IMR-90 (cell line): Measurements from ENCODE around the gene SRGAP2C. TPM values are rescaled to one million over a fixed set of nuclear protein-coding genes. Genes with fewer than 3 reads are reported as not detected.
"Not testable (repeated sequence)": the region's sequence is repeated elsewhere in the genome, so short reads cannot be mapped to it uniquely, and the experiment has no call there.

Experiments
- ATAC-seq: fragments of 200-7000 bp; cut with Tn5 transposase; 2 replicates; pipeline ENCODE4 v1.9.1; 2020; ENCODE audit warnings: low read depth, mild to moderate bottlenecking, moderate library complexity
- BruUV-seq: library from RNA; stranded (reverse); fragments of 400-500 nt; replicated peaks from 2 replicates; lab custom pipeline; 2021; lab: Mats Ljungman, UMichigan
- CTCF ChIA-PET: fragments of 300-600 bp; formaldehyde crosslinking; extraction: SDS; loops from one replicate; lab custom pipeline; 2021; ENCODE audit warnings: antibody characterized with exemption; lab: Yijun Ruan, JAX
- POLR2A ChIA-PET: fragments of 300-600 bp; sonication (Branson Sonifier 250); formaldehyde crosslinking; loops from one replicate; lab custom pipeline; 2022; ENCODE audit warnings: antibody characterized with exemption; ENCODE audit not compliant: unreplicated experiment; lab: Charles Lee
- DNase-seq: peaks from one replicate; pipeline ENCODE4 v3.0.0; 2013
- H2AFZ ChIP-seq: replicated peaks from 2 replicates; pipeline ENCODE3; 2013; ENCODE audit warnings: low read length, mild to moderate bottlenecking; ENCODE audit not compliant: poor library complexity
- H2AK5ac ChIP-seq: 2 replicates; pipeline ENCODE4 v1.6.1; 2013; ENCODE audit warnings: low read depth, low read length, inconsistent platforms
- H2AK9ac ChIP-seq: replicated peaks from 2 replicates; pipeline ENCODE3; 2013; ENCODE audit warnings: mild to moderate bottlenecking, low read depth, low read length, moderate library complexity; ENCODE audit not compliant: poor library complexity
- H2BK120ac ChIP-seq: 2 replicates; pipeline ENCODE4 v1.6.1; 2013; ENCODE audit warnings: low read depth, low read length, inconsistent platforms
- H2BK15ac ChIP-seq: 3 replicates; pipeline ENCODE4 v1.6.1; 2013; ENCODE audit warnings: low read depth, low read length, inconsistent platforms
- H2BK20ac ChIP-seq: 2 replicates; pipeline ENCODE4 v1.6.1; 2013; ENCODE audit warnings: low read depth, mild to moderate bottlenecking, inconsistent platforms, low read length, moderate library complexity
- H2BK5ac ChIP-seq: 2 replicates; pipeline ENCODE4 v1.6.1; 2013; ENCODE audit warnings: mild to moderate bottlenecking, low read depth, low read length, inconsistent platforms; ENCODE audit not compliant: poor library complexity, severe bottlenecking
- H3K14ac ChIP-seq: replicated peaks from 2 replicates; pipeline ENCODE4 v1.6.1; 2013; ENCODE audit warnings: low read depth, low read length, inconsistent platforms
- H3K18ac ChIP-seq: 2 replicates; pipeline ENCODE4 v1.6.1; 2013; ENCODE audit warnings: low read depth, low read length, control low read depth
- H3K23ac ChIP-seq: 2 replicates; pipeline ENCODE4 v1.6.1; 2013; ENCODE audit warnings: low read depth, low read length, inconsistent platforms
- H3K27ac ChIP-seq: 2 replicates; pipeline ENCODE4 v1.5.1; 2013; ENCODE audit warnings: mild to moderate bottlenecking, control low read depth, low read length; ENCODE audit not compliant: insufficient read depth
- H3K27me3 ChIP-seq: 2 replicates; pipeline ENCODE4 v1.6.1; 2013; ENCODE audit warnings: low read length; ENCODE audit not compliant: control insufficient read depth, insufficient read depth
- H3K36me3 ChIP-seq: 2 replicates; pipeline ENCODE4 v1.6.1; 2013; ENCODE audit warnings: low read length, mixed read lengths; ENCODE audit not compliant: control insufficient read depth, insufficient read depth
- H3K4ac ChIP-seq: 2 replicates; pipeline ENCODE4 v1.6.1; 2013; ENCODE audit warnings: low read depth, low read length, inconsistent platforms
- H3K4me1 ChIP-seq: 2 replicates; pipeline ENCODE4 v1.6.1; 2013; ENCODE audit warnings: low read length, mixed read lengths; ENCODE audit not compliant: control insufficient read depth, insufficient read depth
- H3K4me2 ChIP-seq: 2 replicates; pipeline ENCODE4 v1.6.1; 2013; ENCODE audit warnings: low read depth, mild to moderate bottlenecking, control low read depth, low read length, moderate library complexity
- H3K4me3 ChIP-seq: 2 replicates; pipeline ENCODE4 v1.5.1; 2013; ENCODE audit warnings: low read depth, mild to moderate bottlenecking, control low read depth, low read length, moderate library complexity; ENCODE audit not compliant: insufficient read depth
- H3K56ac ChIP-seq: 2 replicates; pipeline ENCODE4 v1.6.1; 2013; ENCODE audit warnings: low read length, inconsistent platforms; ENCODE audit not compliant: insufficient read depth; ENCODE audit errors: extremely low read depth
- H3K79me1 ChIP-seq, 2 experiments: 2 replicates each; pipeline ENCODE4 v1.6.1; 2013; ENCODE audit warnings: low read length in 2 of 2, inconsistent platforms in 1 of 2, low read depth in 1 of 2
- H3K9ac ChIP-seq: 2 replicates; pipeline ENCODE4 v1.6.1; 2013; ENCODE audit warnings: low read depth, low read length, control low read depth
- H3K9me1 ChIP-seq: 2 replicates; pipeline ENCODE4 v1.6.1; 2013; ENCODE audit warnings: low read length, inconsistent platforms; ENCODE audit not compliant: insufficient read depth
- H3K9me3 ChIP-seq: 2 replicates; pipeline ENCODE4 v1.6.1; 2013; ENCODE audit warnings: low read length; ENCODE audit not compliant: control insufficient read depth, insufficient read depth
- H4K20me1 ChIP-seq: 2 replicates; pipeline ENCODE4 v1.6.1; 2013; ENCODE audit warnings: low read length, inconsistent platforms; ENCODE audit not compliant: insufficient read depth
- H4K5ac ChIP-seq: 2 replicates; pipeline ENCODE4 v1.6.1; 2013; ENCODE audit warnings: mild to moderate bottlenecking, low read depth, low read length, control low read depth
- H4K8ac ChIP-seq, 2 experiments: 2 replicates each; pipeline ENCODE4 v1.6.1; 2013; ENCODE audit warnings: low read depth in 2 of 2, low read length in 2 of 2, control low read depth in 1 of 2, inconsistent platforms in 1 of 2
- H4K91ac ChIP-seq: 2 replicates; pipeline ENCODE4 v1.6.1; 2013; ENCODE audit warnings: low read depth, low read length, inconsistent platforms; ENCODE audit not compliant: insufficient read depth
- WGBS, 2 experiments: methylation state at CpG; one replicate each; pipeline versions ENCODE4 v1.1.5 to v1.1.7; 2013; ENCODE audit warnings: missing lambda C conversion rate in 2 of 2; ENCODE audit not compliant: insufficient read length in 1 of 2; ENCODE audit errors: extremely low coverage in 2 of 2; 5-methylcytosine and 5-hydroxymethylcytosine counted together
- dilution Hi-C: fragments of 300-500 bp; cut with HindIII; formaldehyde crosslinking; loops from one replicate; pipeline ENCODE4 v1.14.3; 2018; ENCODE audit warnings: low sequenced_read_pairs; ENCODE audit not compliant: unreplicated experiment
- in situ Hi-C: fragments of 300-500 bp; cut with MboI; formaldehyde crosslinking; loops from 3 replicates; pipeline ENCODE4 v1.14.3; 2019; ENCODE audit warnings: low sequenced_read_pairs, inconsistent platforms, mixed read lengths
- intact Hi-C: fragments of 100-400 bp; cut with micrococcal nuclease; formaldehyde crosslinking; loops from 2 replicates; pipeline ENCODE4 v1.10.0; 2022
- polyA plus RNA-seq, 3 experiments: library from polyadenylated mRNA; depleted of rRNA; stranded (reverse); fragments of >200 nt; gene quantifications; 2 replicates each; pipeline ENCODE4 v1.2.3, GENCODE V29; 2012; ENCODE audit warnings: low replicate concordance in 1 of 3
- total RNA-seq: library from RNA; depleted of rRNA; stranded (reverse); fragments of >200 nt; gene quantifications from 2 replicates; pipeline ENCODE4 v1.2.3, GENCODE V29; 2012

Gene SRGAP2C
- total and polyA plus RNA-seq, 2 of the 4 experiments (the other 2 are of a cell fraction), result 5.6 to 12.7 TPM

DNA sequence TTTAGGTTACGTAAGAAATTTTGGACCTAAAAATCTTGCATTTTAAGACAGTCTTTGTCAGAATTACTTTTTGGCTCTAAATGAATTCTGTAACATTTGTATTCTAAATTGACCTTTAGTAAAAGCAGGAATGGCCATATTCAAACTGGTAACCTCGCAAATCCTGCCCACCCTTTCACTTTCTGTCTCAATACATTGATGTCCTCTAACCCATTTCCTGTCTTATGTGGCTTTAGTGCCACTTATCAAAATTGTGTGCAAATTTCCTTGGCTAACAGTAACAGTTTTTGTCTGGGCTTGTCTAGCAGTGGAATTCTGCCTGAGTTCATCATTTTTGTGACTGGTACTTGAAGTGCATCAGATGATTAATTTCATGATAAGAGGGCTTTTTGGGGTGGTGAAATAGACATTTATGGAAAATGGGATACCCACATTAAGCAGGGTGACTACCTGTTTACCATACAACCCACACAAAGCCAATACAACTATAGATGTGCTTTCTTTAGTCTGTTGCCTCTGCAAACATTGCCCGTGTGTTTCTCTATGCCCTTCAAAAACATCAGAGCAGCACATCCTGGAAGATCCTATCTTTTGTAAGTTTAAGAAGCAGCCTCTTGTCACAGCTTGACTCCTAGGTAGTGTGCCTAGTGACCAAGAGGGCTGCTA, 205.3 kb downstream of the SRGAP2C start:
- H3K9me1 ChIP-seq, CTCF ChIA-PET, H4K20me1 ChIP-seq, H3K14ac ChIP-seq, H2BK120ac ChIP-seq, H4K91ac ChIP-seq, H3K4me2 ChIP-seq, H2BK15ac ChIP-seq, H3K27ac ChIP-seq, ATAC-seq, H4K8ac ChIP-seq, H3K79me1 ChIP-seq, H2BK5ac ChIP-seq, H3K23ac ChIP-seq, H3K56ac ChIP-seq, H2AK5ac ChIP-seq, H3K4me1 ChIP-seq, DNase-seq, H2BK20ac ChIP-seq, POLR2A ChIA-PET, in situ Hi-C loops, intact Hi-C loops, H4K5ac ChIP-seq, H3K4ac ChIP-seq, BruUV-seq, H2AK9ac ChIP-seq, H3K9me3 ChIP-seq, dilution Hi-C loops, H3K4me3 ChIP-seq, H3K27me3 ChIP-seq, H2AFZ ChIP-seq, H3K36me3 ChIP-seq, H3K18ac ChIP-seq, H3K9ac ChIP-seq: not testable (repeated sequence)
- WGBS, 2 experiments, result no CpG with 5 or more reads among the region's 3 CpGs

DNA sequence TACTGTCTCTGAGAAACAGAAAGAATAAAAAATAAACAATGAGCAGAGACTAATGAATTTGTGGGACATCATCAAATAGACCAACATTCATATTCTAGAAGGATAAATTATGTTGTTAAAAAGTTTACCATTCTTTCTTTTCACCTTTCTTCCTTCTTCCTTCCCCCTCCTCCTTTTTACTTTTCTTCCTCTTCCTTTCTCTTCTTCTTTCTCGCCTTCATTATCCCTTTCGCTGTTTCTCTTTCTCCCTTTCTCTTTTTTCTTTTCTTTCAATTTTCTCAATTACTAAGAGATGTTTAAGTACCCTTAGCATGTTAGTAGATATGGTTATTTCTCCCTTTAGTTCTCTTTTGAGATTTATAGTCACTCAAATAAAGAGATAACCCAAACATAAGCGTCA, 207.4 kb downstream of the SRGAP2C start:
- H4K8ac ChIP-seq, H3K14ac ChIP-seq, H3K9ac ChIP-seq, H3K36me3 ChIP-seq, in situ Hi-C loops, H2BK15ac ChIP-seq, H2BK5ac ChIP-seq, H3K4ac ChIP-seq, H3K4me3 ChIP-seq, H3K4me2 ChIP-seq, H3K9me3 ChIP-seq, ATAC-seq, H2BK20ac ChIP-seq, H3K56ac ChIP-seq, H2BK120ac ChIP-seq, BruUV-seq, intact Hi-C loops, H3K9me1 ChIP-seq, DNase-seq, H4K20me1 ChIP-seq, H3K79me1 ChIP-seq, H4K5ac ChIP-seq, H2AFZ ChIP-seq, H3K4me1 ChIP-seq, H3K27ac ChIP-seq, H2AK5ac ChIP-seq, POLR2A ChIA-PET, H2AK9ac ChIP-seq, H3K23ac ChIP-seq, H4K91ac ChIP-seq, H3K27me3 ChIP-seq, dilution Hi-C loops, CTCF ChIA-PET, H3K18ac ChIP-seq: not testable (repeated sequence)
- WGBS, 2 experiments, result 100% methylated on average over 2 of the region's 3 CpGs; no CpG with 5 or more reads in 1 of the 2 experiments
